CD14-positive monocyte (primary cell): ENCODE results near the gene TRPC1. TPM values are rescaled to one million over a fixed set of nuclear protein-coding genes. Genes with fewer than 3 reads are reported as not detected.

Source experiments
- DNase-seq, 3 donors: peaks; one replicate each; pipeline ENCODE4 v3.0.0-alpha.2; 2011 to 2022
- H2AFZ ChIP-seq: 2 replicates; pipeline ENCODE4 v1.6.0; 2012; ENCODE audit warnings: mild to moderate bottlenecking, low read depth, low read length, inconsistent platforms; ENCODE audit not compliant: insufficient read depth, poor library complexity, severe bottlenecking
- H3K27ac ChIP-seq, 2 donors: 1 replicate in 1 of 2; 2 replicates in 1 of 2; pipeline ENCODE4 v1.5.1; 2012 to 2013; ENCODE audit warnings: low read length in 2 of 2, control low read depth in 1 of 2, inconsistent platforms in 1 of 2, low read depth in 1 of 2, mild to moderate bottlenecking in 1 of 2
- H3K27me3 ChIP-seq, 2 donors: one replicate each; pipeline versions ENCODE4 v1.6.0 to v1.6.1; 2011 to 2013; ENCODE audit warnings: low read length in 2 of 2; ENCODE audit not compliant: control insufficient read depth in 2 of 2, insufficient read depth in 2 of 2
- H3K36me3 ChIP-seq, 2 donors: replicated peaks in 1 of 2; 1 replicate in 1 of 2; 2 replicates in 1 of 2; pipeline versions ENCODE4 v1.5.1 to v1.6.1; 2012 to 2013; ENCODE audit warnings: low read length in 2 of 2, control low read depth in 1 of 2, inconsistent platforms in 1 of 2, mild to moderate bottlenecking in 1 of 2; ENCODE audit not compliant: insufficient read depth in 2 of 2, control insufficient read depth in 1 of 2
- H3K4me1 ChIP-seq, 2 donors: 1 replicate in 1 of 2; 2 replicates in 1 of 2; pipeline versions ENCODE4 v1.5.1 to v1.6.1; 2012 to 2013; ENCODE audit warnings: low read length in 2 of 2, control low read depth in 1 of 2, inconsistent platforms in 1 of 2, mild to moderate bottlenecking in 1 of 2, moderate library complexity in 1 of 2; ENCODE audit not compliant: insufficient read depth in 2 of 2, control insufficient read depth in 1 of 2
- H3K4me2 ChIP-seq: replicated peaks from 2 replicates; pipeline ENCODE3; 2012; ENCODE audit warnings: low read length, moderate library complexity, mild to moderate bottlenecking; ENCODE audit not compliant: poor library complexity, severe bottlenecking; ENCODE audit errors: extremely low read depth
- H3K4me3 ChIP-seq, 3 experiments: fragments of 200-600 bp in 1 of 3; sonication (generic) in 1 of 3; replicated peaks in 1 of 3; 1 replicate in 2 of 3; 2 replicates in 1 of 3; pipeline ENCODE4 v1.5.1; 2011 to 2013; ENCODE audit warnings: low read length in 3 of 3, mild to moderate bottlenecking in 3 of 3, control low read depth in 2 of 3, low read depth in 2 of 3, inconsistent platforms in 1 of 3, moderate library complexity in 1 of 3
- H3K79me2 ChIP-seq: 2 replicates; pipeline ENCODE4 v1.6.0; 2012; ENCODE audit warnings: mild to moderate bottlenecking, control low read depth, inconsistent platforms, low read length, moderate library complexity; ENCODE audit not compliant: insufficient read depth
- H3K9ac ChIP-seq: 2 replicates; pipeline ENCODE4 v1.6.0; 2017; ENCODE audit warnings: low read length, mild to moderate bottlenecking; ENCODE audit not compliant: insufficient read depth, poor library complexity, severe bottlenecking
- H3K9me3 ChIP-seq, 2 donors: replicated peaks in 1 of 2; 1 replicate in 1 of 2; 2 replicates in 1 of 2; pipeline versions ENCODE4 v1.5.1 to v1.6.1; 2012 to 2013; ENCODE audit warnings: low read length in 2 of 2, control low read depth in 1 of 2; ENCODE audit not compliant: control insufficient read depth in 1 of 2, insufficient read depth in 1 of 2
- H4K20me1 ChIP-seq: 2 replicates; pipeline ENCODE4 v1.6.0; 2012; ENCODE audit warnings: mild to moderate bottlenecking, low read length, control low read depth, moderate library complexity; ENCODE audit not compliant: insufficient read depth
- H3K27ac Mint-ChIP-seq, 7 donors: one replicate each; pipeline ENCODE4 v1.8.0; 2020; ENCODE audit warnings: mild to moderate bottlenecking in 7 of 7, mixed read lengths in 7 of 7, moderate library complexity in 6 of 7, inconsistent platforms in 2 of 7
- H3K27me3 Mint-ChIP-seq, 3 donors: one replicate each; pipeline ENCODE4 v1.8.0; 2021 to 2022; ENCODE audit warnings: low read depth in 3 of 3, mild to moderate bottlenecking in 3 of 3, mixed read lengths in 3 of 3, moderate library complexity in 3 of 3, inconsistent platforms in 1 of 3
- H3K36me3 Mint-ChIP-seq, 2 donors: one replicate each; pipeline ENCODE4 v1.8.0; 2020; ENCODE audit warnings: mixed read lengths in 2 of 2, inconsistent platforms in 1 of 2, mild to moderate bottlenecking in 1 of 2
- H3K4me1 Mint-ChIP-seq: one replicate; pipeline ENCODE4 v1.8.0; 2020; ENCODE audit warnings: mild to moderate bottlenecking, mixed read lengths
- H3K4me3 Mint-ChIP-seq, 2 donors: one replicate each; pipeline ENCODE4 v1.8.0; 2020; ENCODE audit warnings: mild to moderate bottlenecking in 2 of 2, mixed read lengths in 2 of 2, moderate library complexity in 1 of 2
- H3K9me3 Mint-ChIP-seq, 7 donors: one replicate each; pipeline ENCODE4 v1.8.0; 2020 to 2022; ENCODE audit warnings: mixed read lengths in 7 of 7, mild to moderate bottlenecking in 6 of 7, moderate library complexity in 6 of 7, inconsistent platforms in 2 of 7
- WGBS: methylation state at CpG from one replicate; pipeline ENCODE4 v1.1.5; 2013; ENCODE audit warnings: missing lambda C conversion rate; ENCODE audit not compliant: insufficient coverage; 5-methylcytosine and 5-hydroxymethylcytosine counted together
- intact Hi-C, 2 donors: fragments of 100-400 bp; cut with micrococcal nuclease; formaldehyde crosslinking; loops; one replicate each; pipeline versions ENCODE4 v1.15.0 to v1.15.1; 2023
- polyA plus RNA-seq, 3 donors: library from polyadenylated mRNA; depleted of rRNA in 1 of 3; unstranded in 2 of 3; stranded (reverse) in 1 of 3; fragments of 300-500 nt in 2 of 3; fragments of >200 nt in 1 of 3; fragmentation: Illumina TruSeq in 2 of 3; gene quantifications; 1 replicate in 2 of 3; 2 replicates in 1 of 3; pipeline ENCODE4 v1.2.3, GENCODE V29; 2012 to 2021
- TF ChIP-seq, protein P1 (sequence below): fragments of 200-600 bp; IDR thresholded peaks from one replicate; pipeline ENCODE4 v1.8.0; 2022; ENCODE audit warnings: antibody characterized with exemption, mild to moderate bottlenecking

Gene TRPC1
- polyA plus RNA-seq, 3 donors: 0.01 TPM; not detected in 2

DNA sequence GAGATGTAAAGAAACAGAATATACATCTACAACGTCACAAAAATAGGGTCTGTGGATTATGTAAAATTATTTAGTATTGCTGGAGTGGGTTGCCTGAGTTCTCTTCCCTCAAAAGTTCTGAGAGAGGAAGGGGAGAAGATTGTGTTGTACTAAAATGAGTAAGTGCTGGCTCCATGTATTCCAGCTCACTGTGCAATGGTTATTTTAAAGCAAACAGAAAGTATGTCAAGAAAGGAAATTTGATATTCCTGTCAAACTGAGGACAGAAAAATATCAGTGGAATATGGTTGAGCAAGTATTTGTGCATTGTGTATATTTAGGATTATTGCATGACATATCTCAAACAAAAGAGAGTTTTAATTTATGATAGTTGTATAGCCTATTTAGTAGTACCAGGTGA, 2.2 kb downstream of the TRPC1 start:
- Histone ChIP-seq H3K36me3 (no peaks in the 10 kb centered on the region), H3K4me2 (no peak overlapping the region), H3K9me3 (peaks cover 0 to 10% of the 10 kb centered on the region in 2 donors), H2AFZ (no peak overlapping the region), H4K20me1 (no peaks in the 10 kb centered on the region), H3K4me3 (no peak overlapping the region), H3K9ac (no peak overlapping the region), H3K27ac (no peak overlapping the region), H3K79me2 (no peaks in the 10 kb centered on the region), H3K4me1 (peaks cover 8 to 12% of the 10 kb centered on the region in 2 donors), H3K27me3 (peaks cover 30 to 38% of the 10 kb centered on the region in 2 donors)
- H3K9me3 Mint-ChIP-seq: peaks cover 3 to 11% (median 4%) of the 10 kb centered on the region in 7 donors
- no peaks in the 10 kb centered on the region for H3K36me3 Mint-ChIP-seq
- DNase-seq: no peak
- intact Hi-C loops: no loop called here
- no CpG with 5 or more reads among the region's 1 CpG for whole genome bisulfite sequencing
- no peak overlapping the region for H3K27ac Mint-ChIP-seq
- TF ChIP-seq, protein P1, sequence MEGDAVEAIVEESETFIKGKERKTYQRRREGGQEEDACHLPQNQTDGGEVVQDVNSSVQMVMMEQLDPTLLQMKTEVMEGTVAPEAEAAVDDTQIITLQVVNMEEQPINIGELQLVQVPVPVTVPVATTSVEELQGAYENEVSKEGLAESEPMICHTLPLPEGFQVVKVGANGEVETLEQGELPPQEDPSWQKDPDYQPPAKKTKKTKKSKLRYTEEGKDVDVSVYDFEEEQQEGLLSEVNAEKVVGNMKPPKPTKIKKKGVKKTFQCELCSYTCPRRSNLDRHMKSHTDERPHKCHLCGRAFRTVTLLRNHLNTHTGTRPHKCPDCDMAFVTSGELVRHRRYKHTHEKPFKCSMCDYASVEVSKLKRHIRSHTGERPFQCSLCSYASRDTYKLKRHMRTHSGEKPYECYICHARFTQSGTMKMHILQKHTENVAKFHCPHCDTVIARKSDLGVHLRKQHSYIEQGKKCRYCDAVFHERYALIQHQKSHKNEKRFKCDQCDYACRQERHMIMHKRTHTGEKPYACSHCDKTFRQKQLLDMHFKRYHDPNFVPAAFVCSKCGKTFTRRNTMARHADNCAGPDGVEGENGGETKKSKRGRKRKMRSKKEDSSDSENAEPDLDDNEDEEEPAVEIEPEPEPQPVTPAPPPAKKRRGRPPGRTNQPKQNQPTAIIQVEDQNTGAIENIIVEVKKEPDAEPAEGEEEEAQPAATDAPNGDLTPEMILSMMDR: no peak
- peaks cover 9% of the 10 kb centered on the region for H3K4me1 Mint-ChIP-seq
- H3K4me3 Mint-ChIP-seq: peak overlapping the region in 1 of 2 donors; percentile 37
- H3K27me3 Mint-ChIP-seq: peaks cover 41 to 65% (median 51%) of the 10 kb centered on the region in 3 donors

DNA sequence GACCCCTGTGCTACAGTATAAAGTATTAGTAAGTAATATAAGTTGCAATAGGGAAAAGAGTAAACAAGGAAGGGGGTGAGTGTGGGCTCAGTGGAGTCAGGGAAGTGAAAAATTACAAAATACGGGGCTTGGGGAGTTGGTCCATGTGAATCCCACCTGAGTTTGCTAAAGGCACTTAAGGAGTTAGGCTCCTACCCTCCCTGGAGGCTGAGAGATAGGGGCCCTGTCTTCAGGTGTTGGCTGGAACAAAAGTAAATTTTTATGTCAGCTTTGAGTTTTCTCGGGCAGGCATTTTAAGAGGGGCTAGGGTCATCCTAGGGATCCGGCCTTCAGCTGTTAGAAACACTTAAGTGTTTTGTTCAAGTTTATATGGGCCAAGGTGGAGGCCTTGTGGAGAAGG, 8.2 kb downstream of the TRPC1 start:
- Mint-ChIP-seq H3K9me3 (peaks cover 0 to 1% (median 0%) of the 10 kb centered on the region in 7 donors), H3K27me3 (peaks cover 11 to 17% (median 11%) of the 10 kb centered on the region in 3 donors), H3K4me3 (no peak overlapping the region), H3K27ac (no peak overlapping the region), H3K36me3 (no peaks in the 10 kb centered on the region), H3K4me1 (no peaks in the 10 kb centered on the region)
- Histone ChIP-seq H3K4me3 (no peak overlapping the region), H3K4me1 (no peaks in the 10 kb centered on the region), H3K27ac (no peak overlapping the region), H3K4me2 (no peak overlapping the region), H3K9ac (no peak overlapping the region), H4K20me1 (no peaks in the 10 kb centered on the region), H3K27me3 (peaks cover 2 to 9% of the 10 kb centered on the region in 2 donors), H3K9me3 (no peaks in the 10 kb centered on the region), H2AFZ (no peak overlapping the region), H3K36me3 (no peaks in the 10 kb centered on the region), H3K79me2 (no peaks in the 10 kb centered on the region)
- intact Hi-C loops: no loop called here
- no peak for DNase-seq
- TF ChIP-seq, protein P1: no peak
- 96% methylated on average over 2 of the region's 3 CpGs for WGBS
